Retinal pigment epithelial cell (primary cell): ENCODE results near the gene ST14.

ENCODE experiments used
- DNase-seq: peaks from one replicate; pipeline ENCODE4 v3.0.0-alpha.2; 2010; ENCODE audit warnings: low read depth
- H3K4me3 ChIP-seq: 2 replicates; pipeline ENCODE4 v1.5.1; 2011; ENCODE audit warnings: mild to moderate bottlenecking, low read length, control low read depth, moderate library complexity
- TF ChIP-seq, protein P1 (sequence below): conservative IDR thresholded peaks from 2 replicates; pipeline ENCODE4 v1.5.1; 2011; ENCODE audit warnings: low read depth, low read length, control low read depth, inconsistent platforms

Gene ST14

DNA sequence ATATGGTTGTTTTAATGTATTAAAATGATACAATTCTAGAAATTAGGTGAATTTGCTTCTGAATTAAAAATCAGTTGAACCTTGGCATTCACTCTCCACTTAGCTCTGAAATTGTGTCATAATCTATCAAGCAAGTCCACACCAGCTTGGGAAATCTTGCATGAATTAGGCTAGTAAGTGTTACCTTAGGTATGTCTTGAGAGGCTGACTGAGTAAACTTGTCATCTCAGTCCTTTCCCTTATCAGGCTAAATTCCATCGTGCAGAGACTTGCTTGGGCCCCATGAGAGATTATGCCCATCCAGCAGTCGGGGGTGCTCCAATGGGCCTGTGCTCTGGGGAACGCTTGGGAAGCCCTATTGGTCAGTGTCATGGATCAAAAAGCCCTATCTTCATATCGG, 33.9 kb upstream of the ST14 start:
- H3K4me3 ChIP-seq = no peak overlapping the region
- TF ChIP-seq, protein P1, sequence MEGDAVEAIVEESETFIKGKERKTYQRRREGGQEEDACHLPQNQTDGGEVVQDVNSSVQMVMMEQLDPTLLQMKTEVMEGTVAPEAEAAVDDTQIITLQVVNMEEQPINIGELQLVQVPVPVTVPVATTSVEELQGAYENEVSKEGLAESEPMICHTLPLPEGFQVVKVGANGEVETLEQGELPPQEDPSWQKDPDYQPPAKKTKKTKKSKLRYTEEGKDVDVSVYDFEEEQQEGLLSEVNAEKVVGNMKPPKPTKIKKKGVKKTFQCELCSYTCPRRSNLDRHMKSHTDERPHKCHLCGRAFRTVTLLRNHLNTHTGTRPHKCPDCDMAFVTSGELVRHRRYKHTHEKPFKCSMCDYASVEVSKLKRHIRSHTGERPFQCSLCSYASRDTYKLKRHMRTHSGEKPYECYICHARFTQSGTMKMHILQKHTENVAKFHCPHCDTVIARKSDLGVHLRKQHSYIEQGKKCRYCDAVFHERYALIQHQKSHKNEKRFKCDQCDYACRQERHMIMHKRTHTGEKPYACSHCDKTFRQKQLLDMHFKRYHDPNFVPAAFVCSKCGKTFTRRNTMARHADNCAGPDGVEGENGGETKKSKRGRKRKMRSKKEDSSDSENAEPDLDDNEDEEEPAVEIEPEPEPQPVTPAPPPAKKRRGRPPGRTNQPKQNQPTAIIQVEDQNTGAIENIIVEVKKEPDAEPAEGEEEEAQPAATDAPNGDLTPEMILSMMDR = no peak
- no peak for DNase-seq

DNA sequence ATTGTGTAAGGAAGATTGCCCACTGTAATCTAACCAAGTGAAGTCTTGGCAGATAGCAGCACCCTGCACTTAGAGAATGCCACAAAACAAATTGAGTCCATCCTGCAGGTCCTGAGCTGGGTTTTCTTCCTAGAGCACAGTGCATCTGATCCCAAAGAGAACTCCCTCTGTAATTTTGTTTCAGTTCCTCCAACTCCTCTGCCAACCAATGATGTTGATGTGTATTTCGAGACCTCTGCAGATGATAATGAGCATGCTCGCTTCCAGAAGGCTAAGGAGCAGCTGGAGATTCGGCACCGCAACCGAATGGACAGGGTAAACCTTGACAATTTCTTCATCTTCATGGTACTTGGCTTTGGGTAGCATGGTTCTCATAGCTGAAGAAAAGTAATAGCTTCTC, 33.1 kb upstream of the ST14 start:
- H3K4me3 ChIP-seq = no peak overlapping the region
- no peak for DNase-seq
- TF ChIP-seq, protein P1 = no peak

DNA sequence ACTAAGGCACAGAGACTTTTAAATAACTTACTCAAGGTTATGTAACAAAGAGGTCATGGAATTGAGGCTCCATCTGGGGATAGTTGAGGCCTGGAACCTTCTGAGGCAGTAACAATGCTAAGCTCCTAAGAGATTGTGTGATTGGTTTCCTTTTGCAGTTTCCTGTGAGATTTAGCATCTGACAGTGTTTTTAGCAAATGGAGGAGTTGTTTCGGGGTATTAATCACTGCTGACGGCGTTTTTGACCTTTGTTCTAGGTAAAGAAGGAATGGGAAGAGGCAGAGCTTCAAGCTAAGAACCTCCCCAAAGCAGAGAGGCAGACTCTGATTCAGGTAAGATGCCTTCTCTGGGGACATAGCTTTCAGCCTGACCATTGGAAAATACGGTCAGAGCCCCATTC, 32.1 kb upstream of the ST14 start:
- no peak for DNase-seq
- H3K4me3 ChIP-seq = no peak overlapping the region
- TF ChIP-seq, protein P1 = no peak

DNA sequence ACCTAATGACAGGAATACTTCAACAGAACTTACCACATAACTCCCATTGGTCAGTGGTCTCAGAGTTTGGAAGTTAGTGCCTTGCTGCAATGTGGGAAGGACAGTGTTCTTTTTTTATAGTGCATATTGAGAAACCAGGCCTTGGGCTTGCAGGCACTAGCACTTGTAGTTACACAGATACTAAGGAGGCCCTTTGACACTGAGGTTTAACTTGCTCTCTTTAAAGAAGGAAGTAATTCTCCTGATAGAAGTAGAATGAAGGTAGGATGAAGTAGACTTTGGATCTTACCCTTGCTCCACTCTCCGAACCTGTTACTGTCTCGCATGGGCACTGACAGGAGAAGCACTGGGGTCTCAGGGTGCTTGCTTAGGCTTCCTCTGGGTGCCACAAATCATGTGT, 31.0 kb upstream of the ST14 start:
- no peak overlapping the region for H3K4me3 ChIP-seq
- DNase-seq = no peak
- TF ChIP-seq, protein P1 = no peak

DNA sequence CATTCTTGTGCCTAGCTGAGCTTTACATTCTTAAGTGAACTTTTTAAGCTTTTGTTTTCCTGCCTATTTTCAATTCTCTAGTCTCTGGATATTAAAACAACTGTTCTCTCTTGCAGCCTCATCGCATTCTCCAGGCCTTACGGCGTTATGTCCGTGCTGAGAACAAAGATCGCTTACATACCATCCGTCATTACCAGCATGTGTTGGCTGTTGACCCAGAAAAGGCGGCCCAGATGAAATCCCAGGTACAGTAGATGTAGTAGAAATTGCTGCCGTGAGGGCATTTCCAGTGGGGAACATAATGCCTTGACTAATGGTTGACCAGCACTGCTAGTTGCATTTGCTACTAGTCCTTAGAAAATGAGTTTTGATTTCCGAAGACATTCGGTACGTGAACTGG, 29.7 kb upstream of the ST14 start:
- no peak for DNase-seq
- TF ChIP-seq, protein P1 = no peak

DNA sequence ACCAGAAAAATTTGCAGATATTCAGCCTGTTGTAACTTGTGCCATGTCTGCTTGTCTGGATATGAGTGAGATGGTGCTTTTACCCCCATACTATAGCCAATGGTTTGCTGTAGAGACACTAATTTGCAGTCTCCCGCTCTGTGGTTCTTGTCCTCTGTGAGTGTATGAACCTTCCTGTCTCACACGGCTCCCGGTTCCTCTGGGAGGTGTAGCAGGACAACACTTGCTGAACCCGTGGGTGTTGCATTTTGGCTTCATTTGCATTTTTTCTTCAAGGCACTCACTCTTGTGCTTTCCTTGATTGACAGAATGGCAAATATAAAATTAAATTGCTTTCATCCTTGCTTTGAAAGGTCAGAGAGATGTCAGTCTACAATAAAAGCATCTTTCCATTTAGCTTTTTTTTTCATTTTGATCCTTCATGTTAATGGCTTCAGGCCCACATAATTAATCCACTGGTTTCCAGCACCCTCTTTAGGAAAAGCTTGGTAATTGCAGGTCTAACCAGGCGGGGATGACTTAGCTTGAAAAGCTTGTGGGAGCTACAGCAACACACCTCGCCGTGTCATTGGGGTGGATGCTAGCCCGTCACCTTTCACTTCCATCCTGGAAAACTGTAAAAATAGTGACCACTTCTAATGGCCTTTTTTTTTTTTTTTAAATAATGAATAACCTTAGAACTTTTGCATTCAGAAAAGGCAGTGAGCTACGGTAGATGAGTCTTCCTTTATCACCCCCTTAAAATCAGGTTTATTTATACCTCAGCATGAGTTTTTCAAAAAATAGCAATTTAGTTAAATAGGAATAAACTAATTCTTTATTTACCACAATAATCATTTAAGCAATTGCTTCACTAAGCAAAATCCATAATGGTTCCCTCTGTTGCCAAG, 27.4 kb upstream of the ST14 start:
- H3K4me3 ChIP-seq = no peak overlapping the region
- TF ChIP-seq, protein P1 = peak; percentile 84
- DNase-seq = no peak

More for the DNA sequence above, 29.7 kb upstream of the ST14 start:
- no peak overlapping the region for H3K4me3 ChIP-seq

DNA sequence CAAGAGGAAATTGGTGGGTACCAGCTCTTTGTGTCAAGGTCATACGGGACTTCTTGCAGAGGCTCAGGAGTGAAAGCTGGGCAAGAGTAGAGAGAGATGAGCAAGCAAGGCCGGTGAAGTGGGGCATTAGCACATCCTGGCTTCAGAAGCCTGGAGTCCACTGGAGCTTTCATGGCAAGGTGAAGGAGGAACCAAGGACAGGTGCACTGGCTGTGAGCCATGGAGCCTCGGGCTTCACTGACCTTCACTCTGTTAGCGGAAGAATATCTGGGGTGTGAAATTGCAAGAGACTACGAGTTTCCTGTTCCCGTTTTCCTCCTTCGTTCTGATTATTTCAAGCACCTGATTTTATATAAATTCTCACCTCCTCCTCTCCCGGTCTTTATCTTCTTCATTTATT, 25.9 kb upstream of the ST14 start:
- H3K4me3 ChIP-seq = no peak overlapping the region
- TF ChIP-seq, protein P1 = no peak
- DNase-seq = no peak
